ENCODE results near the gene ACP5. TPM values are rescaled to one million over a fixed set of nuclear protein-coding genes. Genes with fewer than 3 reads are reported as not detected.

The ACP5 gene
- total and polyA plus RNA-seq, 2 donors from 2014 or later = 13.8 to 93.3 TPM

- intact Hi-C loops (cut with DNase I) = no loop called here
- Histone ChIP-seq H3K4me3 (ENCODE audit: low read length in 3 of 3) (no peak overlapping the region), H3K4me1 (ENCODE audit: control insufficient read depth in 2 of 3, insufficient read depth in 2 of 3, low read depth in 1 of 3, low read length in 3 of 3) (no peaks in the 10 kb centered on the region), H3K27me3 (ENCODE audit: control insufficient read depth, insufficient read depth, low read length) (no peaks in the 10 kb centered on the region), H3K9ac (ENCODE audit: low read length in 3 of 3) (no peak overlapping the region), H3K27ac (ENCODE audit: low read depth in 2 of 2, low read length in 2 of 2) (no peak overlapping the region), H3K36me3 (ENCODE audit: control insufficient read depth in 2 of 3, insufficient read depth in 3 of 3, low read length in 3 of 3) (peaks cover 0 to 9% (median 5%) of the 10 kb centered on the region in 3 donors), H3K9me3 (ENCODE audit: control insufficient read depth in 2 of 3, insufficient read depth in 1 of 3, low read length in 3 of 3) (no peaks in the 10 kb centered on the region)
- no peak for DNase-seq
- no peak for FAIRE-seq
- no peak for TF ChIP-seq CTCF (IDR thresholded peaks at IDR 0.05; ENCODE audit: borderline replicate concordance, extremely low read depth, insufficient read depth)
These were observed 28.0 kb downstream of the ACP5 start for GRCh38 chr19:11549386-11549953.

- TF ChIP-seq CTCF (IDR thresholded peaks at IDR 0.05; ENCODE audit: borderline replicate concordance, extremely low read depth, insufficient read depth) = no peak
- Histone ChIP-seq H3K27ac (ENCODE audit: low read depth in 2 of 2, low read length in 2 of 2) (no peak overlapping the region), H3K4me1 (ENCODE audit: control insufficient read depth in 2 of 3, insufficient read depth in 2 of 3, low read depth in 1 of 3, low read length in 3 of 3) (no peaks in the 10 kb centered on the region), H3K27me3 (ENCODE audit: control insufficient read depth, insufficient read depth, low read length) (no peaks in the 10 kb centered on the region), H3K4me3 (ENCODE audit: low read length in 3 of 3) (no peak overlapping the region), H3K9me3 (ENCODE audit: control insufficient read depth in 2 of 3, insufficient read depth in 1 of 3, low read length in 3 of 3) (no peaks in the 10 kb centered on the region), H3K36me3 (ENCODE audit: control insufficient read depth in 2 of 3, insufficient read depth in 3 of 3, low read length in 3 of 3) (peaks cover 0 to 2% (median 0%) of the 10 kb centered on the region in 3 donors), H3K9ac (ENCODE audit: low read length in 3 of 3) (no peak overlapping the region)
- DNase-seq = no peak
- intact Hi-C loops (cut with DNase I) = no loop called here
- no peak for FAIRE-seq
These were observed 29.3 kb downstream of the ACP5 start for GRCh38 chr19:11547929-11548700.

GRCh38 chr19:11541238-11541637 is 36.2 kb downstream of the ACP5 start:
- Histone ChIP-seq H3K27ac (ENCODE audit: low read depth in 2 of 2, low read length in 2 of 2) (no peak overlapping the region), H3K36me3 (ENCODE audit: control insufficient read depth in 2 of 3, insufficient read depth in 3 of 3, low read length in 3 of 3) (no peaks in the 10 kb centered on the region), H3K4me1 (ENCODE audit: control insufficient read depth in 2 of 3, insufficient read depth in 2 of 3, low read depth in 1 of 3, low read length in 3 of 3) (peaks cover 0 to 3% (median 0%) of the 10 kb centered on the region in 3 donors), H3K9me3 (ENCODE audit: control insufficient read depth in 2 of 3, insufficient read depth in 1 of 3, low read length in 3 of 3) (no peaks in the 10 kb centered on the region), H3K27me3 (ENCODE audit: control insufficient read depth, insufficient read depth, low read length) (no peaks in the 10 kb centered on the region), H3K4me3 (ENCODE audit: low read length in 3 of 3) (no peak overlapping the region), H3K9ac (ENCODE audit: low read length in 3 of 3) (no peak overlapping the region)
- DNase-seq = no peak
- TF ChIP-seq CTCF (IDR thresholded peaks at IDR 0.05; ENCODE audit: borderline replicate concordance, extremely low read depth, insufficient read depth) = no peak
- FAIRE-seq = no peak
- intact Hi-C loops (cut with DNase I) = no loop called here
